Lower lobe of right lung (tissue), 2 donors: Measurements from ENCODE around the gene PAK6. TPM values are rescaled to one million over a fixed set of nuclear protein-coding genes. Genes with fewer than 3 reads are reported as not detected.

Experiments
- ATAC-seq, 2 donors: fragments of 200-7000 bp; cut with Tn5 transposase; one replicate each; pipeline ENCODE4 v1.9.1; 2020 to 2022; ENCODE audit warnings: mild to moderate bottlenecking in 2 of 2, moderate library complexity in 2 of 2
- DNase-seq: peaks from one replicate; pipeline ENCODE4 v3.0.0-alpha.2; 2020
- H3K27ac ChIP-seq: fragments of 200-600 bp; one replicate; pipeline ENCODE4 v1.8.0; 2022
- H3K27me3 ChIP-seq: fragments of 200-600 bp; one replicate; pipeline ENCODE4 v1.8.0; 2022; ENCODE audit warnings: low read depth
- H3K36me3 ChIP-seq: fragments of 200-600 bp; one replicate; pipeline ENCODE4 v1.8.0; 2022; ENCODE audit warnings: mild to moderate bottlenecking
- H3K4me1 ChIP-seq: fragments of 200-600 bp; one replicate; pipeline ENCODE4 v1.8.0; 2022
- H3K4me3 ChIP-seq: fragments of 200-600 bp; one replicate; pipeline ENCODE4 v1.8.0; 2022; ENCODE audit warnings: mild to moderate bottlenecking
- H3K9me3 ChIP-seq: fragments of 200-600 bp; one replicate; pipeline ENCODE4 v1.8.0; 2022
- CTCF ChIP-seq: fragments of 200-600 bp; IDR thresholded peaks from one replicate; pipeline ENCODE4 v1.8.0; 2022; ENCODE audit warnings: antibody characterized with exemption, mild to moderate bottlenecking
- intact Hi-C: fragments of 100-400 bp; cut with DNase I; formaldehyde crosslinking; loops from one replicate; pipeline ENCODE4 v1.11.0; 2022
- total RNA-seq: library from RNA; stranded (reverse); fragmentation: NEBNext Ultra II Directional; extraction: Animal tissue kit (Norgen Biotek cat#: 25700); gene quantifications from one replicate; pipeline ENCODE4 v1.2.1, GENCODE V29; 2021
- donor health status: DM: no; HTN: yes; CAD: no; lungs with severe emphysema.

Gene PAK6
- total RNA-seq, 1 donor from 2014 or later, result 5.6 TPM

- Histone ChIP-seq H3K4me1 (peaks cover 7% of the 10 kb centered on the region), H3K4me3 (no peak overlapping the region), H3K27ac (no peak overlapping the region), H3K9me3 (no peaks in the 10 kb centered on the region), H3K27me3 (no peaks in the 10 kb centered on the region), H3K36me3 (peaks cover 18% of the 10 kb centered on the region)
- intact Hi-C loops, result no loop called here
- TF ChIP-seq CTCF, result no peak
- no peak for DNase-seq
- ATAC-seq, result no peak
Measured at GRCh38 chr15:40301467-40302179, 62.8 kb downstream of the PAK6 start.

GRCh38 chr15:40302288-40302886 lies 63.5 kb downstream of the PAK6 start:
- TF ChIP-seq CTCF, result no peak
- no peaks in the 10 kb centered on the region for H3K27me3 ChIP-seq
- no peak overlapping the region for H3K27ac ChIP-seq
- intact Hi-C loops, result no loop called here
- H3K4me1 ChIP-seq, result peaks cover 7% of the 10 kb centered on the region
- DNase-seq (no peak), ATAC-seq (no peak)
- H3K36me3 ChIP-seq, result peaks cover 18% of the 10 kb centered on the region
- no peak overlapping the region for H3K4me3 ChIP-seq
- H3K9me3 ChIP-seq, result no peaks in the 10 kb centered on the region

- H3K4me3 ChIP-seq, result no peak overlapping the region
- intact Hi-C loops, result no loop called here
- DNase-seq, result no peak
- no peaks in the 10 kb centered on the region for H3K9me3 ChIP-seq
- peaks cover 18% of the 10 kb centered on the region for H3K36me3 ChIP-seq
- no peak for TF ChIP-seq CTCF
- ATAC-seq, result no peak
- H3K27me3 ChIP-seq, result no peaks in the 10 kb centered on the region
- peaks cover 7% of the 10 kb centered on the region for H3K4me1 ChIP-seq
- no peak overlapping the region for H3K27ac ChIP-seq
Measured at GRCh38 chr15:40302981-40303380, 64.1 kb downstream of the PAK6 start.

GRCh38 chr15:40303576-40303975 lies 64.7 kb downstream of the PAK6 start:
- ATAC-seq (no peak), DNase-seq (no peak)
- Histone ChIP-seq H3K36me3 (peaks cover 14% of the 10 kb centered on the region), H3K4me1 (peaks cover 7% of the 10 kb centered on the region), H3K9me3 (no peaks in the 10 kb centered on the region), H3K27me3 (no peaks in the 10 kb centered on the region), H3K27ac (no peak overlapping the region), H3K4me3 (no peak overlapping the region)
- no peak for TF ChIP-seq CTCF
- intact Hi-C loops, result no loop called here

- Histone ChIP-seq H3K27me3 (no peaks in the 10 kb centered on the region), H3K4me3 (no peak overlapping the region), H3K36me3 (peaks cover 14% of the 10 kb centered on the region), H3K27ac (no peak overlapping the region), H3K9me3 (no peaks in the 10 kb centered on the region), H3K4me1 (peaks cover 19% of the 10 kb centered on the region)
- intact Hi-C loops, result no loop called here
- ATAC-seq (no peak), DNase-seq (no peak)
- no peak for TF ChIP-seq CTCF
Measured at GRCh38 chr15:40305281-40305680, 66.4 kb downstream of the PAK6 start.
